Measurements from ENCODE around the gene CEP83. TPM values are rescaled to one million over a fixed set of nuclear protein-coding genes. Genes with fewer than 3 reads are reported as not detected.
"Not testable (repeated sequence)": the region's sequence is repeated elsewhere in the genome, so short reads cannot be mapped to it uniquely, and the experiment has no call there.

The CEP83 gene
- total RNA-seq, 2 donors from 2014 or later = 22.0 to 26.2 TPM

- Mint-ChIP-seq H3K27ac (peak overlapping the region in 1 of 2 donors; percentile 98), H3K9me3 (peaks cover 5 to 6% of the 10 kb centered on the region in 2 donors), H3K36me3 (peaks cover 39 to 63% of the 10 kb centered on the region in 2 donors)
- DNase-seq (ENCODE audit: low spot score in 2 of 2) (no peak), ATAC-seq (no peak)
Measured at GRCh38 chr12:94457311-94457710, 2.4 kb downstream of the CEP83 start.

GRCh38 chr12:94454318-94454717, 5.3 kb downstream of the CEP83 start:
- not testable (repeated sequence) for DNase-seq (ENCODE audit: low spot score in 2 of 2); H3K27ac Mint-ChIP-seq; ATAC-seq; H3K9me3 Mint-ChIP-seq
- H3K36me3 Mint-ChIP-seq = peaks cover 38 to 84% of the 10 kb centered on the region in 2 donors

- peaks cover 6 to 16% of the 10 kb centered on the region in 2 donors for H3K9me3 Mint-ChIP-seq
- peaks cover 32 to 52% of the 10 kb centered on the region in 2 donors for H3K36me3 Mint-ChIP-seq
- DNase-seq (ENCODE audit: low spot score in 2 of 2) (no peak), ATAC-seq (no peak)
- no peak overlapping the region for H3K27ac Mint-ChIP-seq
Measured at GRCh38 chr12:94445662-94446061, 14.0 kb downstream of the CEP83 start.

GRCh38 chr12:94437303-94437702, 22.4 kb downstream of the CEP83 start:
- H3K27ac Mint-ChIP-seq = no peak overlapping the region
- peaks cover 14 to 17% of the 10 kb centered on the region in 2 donors for H3K9me3 Mint-ChIP-seq
- no peak for DNase-seq (ENCODE audit: low spot score in 2 of 2)
- peaks cover 36 to 42% of the 10 kb centered on the region in 2 donors for H3K36me3 Mint-ChIP-seq
- ATAC-seq = no peak

GRCh38 chr12:94435511-94435927, 24.1 kb downstream of the CEP83 start:
- Mint-ChIP-seq H3K27ac (peak overlapping the region in 1 of 2 donors; percentile 61), H3K36me3 (peaks cover 42 to 49% of the 10 kb centered on the region in 2 donors), H3K9me3 (peaks cover 18 to 21% of the 10 kb centered on the region in 2 donors)
- DNase-seq (ENCODE audit: low spot score in 2 of 2) = no peak
- no peak for ATAC-seq

- Mint-ChIP-seq H3K27ac (no peak overlapping the region), H3K9me3 (peaks cover 13 to 20% of the 10 kb centered on the region in 2 donors), H3K36me3 (peaks cover 31 to 49% of the 10 kb centered on the region in 2 donors)
- ATAC-seq (no peak), DNase-seq (ENCODE audit: low spot score in 2 of 2) (no peak)
Measured at GRCh38 chr12:94434171-94434570, 25.5 kb downstream of the CEP83 start.

GRCh38 chr12:94433744-94434143, 25.9 kb downstream of the CEP83 start:
- H3K36me3 Mint-ChIP-seq = peaks cover 27 to 49% of the 10 kb centered on the region in 2 donors
- ATAC-seq (no peak), DNase-seq (ENCODE audit: low spot score in 2 of 2) (no peak)
- no peak overlapping the region for H3K27ac Mint-ChIP-seq
- H3K9me3 Mint-ChIP-seq = peaks cover 9 to 19% of the 10 kb centered on the region in 2 donors

GRCh38 chr12:94430304-94430703, 29.4 kb downstream of the CEP83 start:
- peaks cover 9 to 24% of the 10 kb centered on the region in 2 donors for H3K9me3 Mint-ChIP-seq
- no peak overlapping the region for H3K27ac Mint-ChIP-seq
- no peak for DNase-seq (ENCODE audit: low spot score in 2 of 2)
- peaks cover 33 to 56% of the 10 kb centered on the region in 2 donors for H3K36me3 Mint-ChIP-seq
- no peak for ATAC-seq

GRCh38 chr12:94429633-94430032, 30.0 kb downstream of the CEP83 start:
- Mint-ChIP-seq H3K36me3 (peaks cover 40 to 63% of the 10 kb centered on the region in 2 donors), H3K9me3 (peaks cover 9 to 26% of the 10 kb centered on the region in 2 donors), H3K27ac (no peak overlapping the region)
- ATAC-seq = no peak
- no peak for DNase-seq (ENCODE audit: low spot score in 2 of 2)

- DNase-seq (ENCODE audit: low spot score in 2 of 2) (no peak), ATAC-seq (no peak)
- Mint-ChIP-seq H3K36me3 (peaks cover 44 to 67% of the 10 kb centered on the region in 2 donors), H3K9me3 (peaks cover 9 to 29% of the 10 kb centered on the region in 2 donors), H3K27ac (peak overlapping the region in 1 of 2 donors; percentile 9)
Measured at GRCh38 chr12:94429191-94429590, 30.5 kb downstream of the CEP83 start.

GRCh38 chr12:94427501-94428381, 31.9 kb downstream of the CEP83 start:
- Mint-ChIP-seq H3K36me3 (peaks cover 48 to 75% of the 10 kb centered on the region in 2 donors), H3K27ac (peak overlapping the region; percentile 1 to 62), H3K9me3 (peaks cover 18 to 38% of the 10 kb centered on the region in 2 donors)
- DNase-seq (ENCODE audit: low spot score in 2 of 2) = peak in 1 of 2 donors; percentile 18
- peak; percentile 76 to 97 for ATAC-seq

GRCh38 chr12:94426049-94426448, 33.6 kb downstream of the CEP83 start:
- H3K9me3 Mint-ChIP-seq = peaks cover 23 to 41% of the 10 kb centered on the region in 2 donors
- H3K27ac Mint-ChIP-seq = no peak overlapping the region
- DNase-seq (ENCODE audit: low spot score in 2 of 2) (no peak), ATAC-seq (no peak)
- H3K36me3 Mint-ChIP-seq = peaks cover 46 to 78% of the 10 kb centered on the region in 2 donors

- peaks cover 39 to 66% of the 10 kb centered on the region in 2 donors for H3K36me3 Mint-ChIP-seq
- H3K9me3 Mint-ChIP-seq = peaks cover 18 to 29% of the 10 kb centered on the region in 2 donors
- ATAC-seq; DNase-seq (ENCODE audit: low spot score in 2 of 2); H3K27ac Mint-ChIP-seq: not testable (repeated sequence)
Measured at GRCh38 chr12:94424830-94425229, 34.8 kb downstream of the CEP83 start.

GRCh38 chr12:94421868-94422740, 37.6 kb downstream of the CEP83 start:
- ATAC-seq (no peak), DNase-seq (ENCODE audit: low spot score in 2 of 2) (no peak)
- no peak overlapping the region for H3K27ac Mint-ChIP-seq
- peaks cover 49 to 79% of the 10 kb centered on the region in 2 donors for H3K36me3 Mint-ChIP-seq
- H3K9me3 Mint-ChIP-seq = peaks cover 22 to 43% of the 10 kb centered on the region in 2 donors

GRCh38 chr12:94418517-94418916, 41.1 kb downstream of the CEP83 start:
- H3K27ac Mint-ChIP-seq = no peak overlapping the region
- no peak for DNase-seq (ENCODE audit: low spot score in 2 of 2)
- ATAC-seq = no peak
- H3K9me3 Mint-ChIP-seq = peaks cover 16 to 26% of the 10 kb centered on the region in 2 donors
- peaks cover 23 to 55% of the 10 kb centered on the region in 2 donors for H3K36me3 Mint-ChIP-seq

- H3K9me3 Mint-ChIP-seq = peaks cover 4 to 15% of the 10 kb centered on the region in 2 donors
- DNase-seq (ENCODE audit: low spot score in 2 of 2) = no peak
- H3K27ac Mint-ChIP-seq = peak overlapping the region in 1 of 2 donors; percentile 52
- no peak for ATAC-seq
- H3K36me3 Mint-ChIP-seq = peaks cover 10 to 36% of the 10 kb centered on the region in 2 donors
Measured at GRCh38 chr12:94416613-94417012, 43.1 kb downstream of the CEP83 start.

Data from activated naive CD4-positive, alpha-beta T cell treated with anti-CD3 and anti-CD28 coated beads, Interleukin-2, amount 50 U/mL, for 72 hours (primary cell).